Measurements from ENCODE around the gene NEGR1. TPM values are rescaled to one million over a fixed set of nuclear protein-coding genes. Genes with fewer than 3 reads are reported as not detected.

The NEGR1 gene
- total RNA-seq, 1 donor from 2014 or later, result 19.2 TPM

- DNase-seq (ENCODE audit: extremely low spot score in 2 of 2), result no peak
- no peak overlapping the region for H3K4me3 ChIP-seq
- TF ChIP-seq POLR2A (IDR thresholded peaks at IDR 0.05) (no peak), POLR2AphosphoS5 (IDR thresholded peaks at IDR 0.05; ENCODE audit: insufficient read depth in 1 of 2, low read depth in 1 of 2) (no peak), CTCF (IDR thresholded peaks at IDR 0.05) (no peak)
- H3K27me3 ChIP-seq, result no peaks in the 10 kb centered on the region
- no peaks in the 10 kb centered on the region for H3K36me3 ChIP-seq
- no peaks in the 10 kb centered on the region for H3K9me3 ChIP-seq
- no peaks in the 10 kb centered on the region for H3K4me1 ChIP-seq
- intact Hi-C loops (cut with DNase I), result no loop called here
- no peak overlapping the region for H3K27ac ChIP-seq
Measured at GRCh38 chr1:72060466-72061245, 221.7 kb downstream of the NEGR1 start.

- TF ChIP-seq POLR2A (IDR thresholded peaks at IDR 0.05) (no peak), POLR2AphosphoS5 (IDR thresholded peaks at IDR 0.05; ENCODE audit: insufficient read depth in 1 of 2, low read depth in 1 of 2) (no peak), CTCF (IDR thresholded peaks at IDR 0.05) (no peak)
- Histone ChIP-seq H3K27ac (no peak overlapping the region), H3K27me3 (no peaks in the 10 kb centered on the region), H3K4me1 (no peaks in the 10 kb centered on the region), H3K4me3 (no peak overlapping the region), H3K36me3 (no peaks in the 10 kb centered on the region), H3K9me3 (no peaks in the 10 kb centered on the region)
- no peak for DNase-seq (ENCODE audit: extremely low spot score in 2 of 2)
- intact Hi-C loops (cut with DNase I), result no loop called here
Measured at GRCh38 chr1:72056516-72056915, 225.8 kb downstream of the NEGR1 start.

- intact Hi-C loops (cut with DNase I), result no loop called here
- no peaks in the 10 kb centered on the region for H3K27me3 ChIP-seq
Measured at GRCh38 chr1:72051538-72051937, 230.8 kb downstream of the NEGR1 start.

GRCh38 chr1:72050551-72050950 is 231.8 kb downstream of the NEGR1 start:
- no peaks in the 10 kb centered on the region for H3K4me1 ChIP-seq
- no peaks in the 10 kb centered on the region for H3K36me3 ChIP-seq
- H3K27ac ChIP-seq, result no peak overlapping the region
- intact Hi-C loops (cut with DNase I), result no loop called here
- no peaks in the 10 kb centered on the region for H3K9me3 ChIP-seq
- DNase-seq (ENCODE audit: extremely low spot score in 2 of 2), result no peak
- no peak for TF ChIP-seq POLR2AphosphoS5 (IDR thresholded peaks at IDR 0.05; ENCODE audit: insufficient read depth in 1 of 2, low read depth in 1 of 2)
- no peak for TF ChIP-seq POLR2A (IDR thresholded peaks at IDR 0.05)
- no peak for TF ChIP-seq CTCF (IDR thresholded peaks at IDR 0.05)
- H3K27me3 ChIP-seq, result no peaks in the 10 kb centered on the region
- no peak overlapping the region for H3K4me3 ChIP-seq

More at GRCh38 chr1:72051538-72051937, 230.8 kb downstream of the NEGR1 start:
- DNase-seq (ENCODE audit: extremely low spot score in 2 of 2), result no peak
- Histone ChIP-seq H3K9me3 (no peaks in the 10 kb centered on the region), H3K4me1 (no peaks in the 10 kb centered on the region), H3K4me3 (no peak overlapping the region), H3K36me3 (no peaks in the 10 kb centered on the region), H3K27ac (no peak overlapping the region)
- no peak for TF ChIP-seq POLR2AphosphoS5 (IDR thresholded peaks at IDR 0.05; ENCODE audit: insufficient read depth in 1 of 2, low read depth in 1 of 2)
- no peak for TF ChIP-seq POLR2A (IDR thresholded peaks at IDR 0.05)
- TF ChIP-seq CTCF (IDR thresholded peaks at IDR 0.05), result no peak

GRCh38 chr1:72037745-72038343 is 244.5 kb downstream of the NEGR1 start:
- H3K4me3 ChIP-seq, result no peak overlapping the region
- TF ChIP-seq POLR2AphosphoS5 (IDR thresholded peaks at IDR 0.05; ENCODE audit: insufficient read depth in 1 of 2, low read depth in 1 of 2) (no peak), POLR2A (IDR thresholded peaks at IDR 0.05) (no peak), CTCF (IDR thresholded peaks at IDR 0.05) (peak in 1 of 3 experiments; percentile 6)
- intact Hi-C loops (cut with DNase I), result no loop called here
- no peak overlapping the region for H3K27ac ChIP-seq
- H3K9me3 ChIP-seq, result no peaks in the 10 kb centered on the region
- H3K27me3 ChIP-seq, result no peaks in the 10 kb centered on the region
- H3K4me1 ChIP-seq, result no peaks in the 10 kb centered on the region
- DNase-seq (ENCODE audit: extremely low spot score in 2 of 2), result no peak
- no peaks in the 10 kb centered on the region for H3K36me3 ChIP-seq
